ENCODE data around the gene LRPAP1. TPM values are rescaled to one million over a fixed set of nuclear protein-coding genes. Genes with fewer than 3 reads are reported as not detected.
"Not testable (repeated sequence)": the region's sequence is repeated elsewhere in the genome, so short reads cannot be mapped to it uniquely, and the experiment has no call there.

Gene LRPAP1
- total and polyA plus RNA-seq, 8 donors: 31.5 to 92.0 (median 52.8) TPM

GRCh38 chr4:3566701-3567100 is 34.5 kb upstream of the LRPAP1 start:
- H3K27ac ChIP-seq; H3K36me3 ChIP-seq; DNase-seq; intact Hi-C loops (cut with DNase I; ENCODE audit: low total_unique reads); H3K9me3 ChIP-seq; H3K27me3 ChIP-seq; H3K4me3 ChIP-seq; H3K4me1 ChIP-seq: not testable (repeated sequence)
- peak in 1 of 7 experiments; percentile 6 for TF ChIP-seq CTCF (IDR thresholded peaks at IDR 0.05)
- WGBS, 5 donors: 62 to 79% (median 74%) methylated on average over 8 to 12 of the region's 14 CpGs

- DNase-seq: peak in 1 of 2 donors; percentile 62
- intact Hi-C loops (cut with DNase I; ENCODE audit: low total_unique reads); H3K4me1 ChIP-seq; H3K36me3 ChIP-seq; H3K9me3 ChIP-seq; H3K27ac ChIP-seq; H3K27me3 ChIP-seq; H3K4me3 ChIP-seq: not testable (repeated sequence)
- 15 to 33% (median 24%) methylated on average over 8 to 10 of the region's 12 CpGs for WGBS, 5 donors
Measured at GRCh38 chr4:3566301-3566700, 34.1 kb upstream of the LRPAP1 start.

- H3K4me1 ChIP-seq; H3K27me3 ChIP-seq; H3K9me3 ChIP-seq; H3K36me3 ChIP-seq; intact Hi-C loops (cut with DNase I; ENCODE audit: low total_unique reads); DNase-seq; H3K27ac ChIP-seq; H3K4me3 ChIP-seq: not testable (repeated sequence)
- 89 to 96% (median 95%) methylated on average over 17 to 31 of the region's 31 CpGs for WGBS, 5 donors
Measured at GRCh38 chr4:3564948-3565347, 32.7 kb upstream of the LRPAP1 start.

- Histone ChIP-seq H3K4me1 (no peaks in the 10 kb centered on the region), H3K27me3 (peaks cover 0 to 5% (median 0%) of the 10 kb centered on the region in 3 donors), H3K9me3 (no peaks in the 10 kb centered on the region), H3K4me3 (no peak overlapping the region), H3K27ac (no peak overlapping the region), H3K36me3 (no peaks in the 10 kb centered on the region)
- no peak for DNase-seq
- TF ChIP-seq POLR2A (IDR thresholded peaks at IDR 0.05): no peak
- no peak for TF ChIP-seq POLR2AphosphoS5 (IDR thresholded peaks at IDR 0.05)
- TF ChIP-seq CTCF (IDR thresholded peaks at IDR 0.05): no peak
- no peak for TF ChIP-seq EP300 (IDR thresholded peaks at IDR 0.05)
- 86 to 93% (median 92%) methylated on average over 12 to 24 of the region's 24 CpGs for WGBS, 5 donors
- intact Hi-C loops (cut with DNase I; ENCODE audit: low total_unique reads): no loop called here
Measured at GRCh38 chr4:3563403-3563802, 31.2 kb upstream of the LRPAP1 start.

GRCh38 chr4:3562127-3562526 is 29.9 kb upstream of the LRPAP1 start:
- H3K27ac ChIP-seq; H3K4me1 ChIP-seq; intact Hi-C loops (cut with DNase I; ENCODE audit: low total_unique reads); H3K9me3 ChIP-seq; H3K4me3 ChIP-seq; DNase-seq; H3K36me3 ChIP-seq: not testable (repeated sequence)
- 72 to 86% (median 83%) methylated on average over 6 to 7 of the region's 8 CpGs for WGBS, 5 donors
- peaks cover 0 to 17% (median 0%) of the 10 kb centered on the region in 3 donors for H3K27me3 ChIP-seq

GRCh38 chr4:3560465-3560864 is 28.2 kb upstream of the LRPAP1 start:
- intact Hi-C loops (cut with DNase I; ENCODE audit: low total_unique reads); H3K4me3 ChIP-seq; DNase-seq; H3K36me3 ChIP-seq; H3K4me1 ChIP-seq; H3K9me3 ChIP-seq; H3K27ac ChIP-seq: not testable (repeated sequence)
- 78 to 89% (median 85%) methylated on average over 1 of the region's 1 CpG for WGBS, 5 donors
- peaks cover 0 to 27% (median 0%) of the 10 kb centered on the region in 3 donors for H3K27me3 ChIP-seq

GRCh38 chr4:3559381-3560290 is 27.4 kb upstream of the LRPAP1 start:
- H3K27me3 ChIP-seq: peaks cover 0 to 27% (median 0%) of the 10 kb centered on the region in 3 donors
- WGBS, 5 donors: 47 to 67% (median 60%) methylated on average over 7 to 12 of the region's 13 CpGs
- DNase-seq; H3K4me3 ChIP-seq; intact Hi-C loops (cut with DNase I; ENCODE audit: low total_unique reads); H3K36me3 ChIP-seq; H3K4me1 ChIP-seq; H3K9me3 ChIP-seq; H3K27ac ChIP-seq: not testable (repeated sequence)

GRCh38 chr4:3558514-3558836 is 26.3 kb upstream of the LRPAP1 start:
- H3K27me3 ChIP-seq: peaks cover 0 to 27% (median 0%) of the 10 kb centered on the region in 3 donors
- WGBS, 5 donors: 63 to 89% (median 71%) methylated on average over 3 to 7 of the region's 7 CpGs
- H3K9me3 ChIP-seq; intact Hi-C loops (cut with DNase I; ENCODE audit: low total_unique reads); H3K4me3 ChIP-seq; H3K4me1 ChIP-seq; H3K36me3 ChIP-seq; DNase-seq; H3K27ac ChIP-seq: not testable (repeated sequence)

- DNase-seq; H3K27ac ChIP-seq; H3K36me3 ChIP-seq; H3K4me1 ChIP-seq; H3K9me3 ChIP-seq; intact Hi-C loops (cut with DNase I; ENCODE audit: low total_unique reads); H3K4me3 ChIP-seq: not testable (repeated sequence)
- WGBS, 5 donors: 54 to 68% (median 63%) methylated on average over 11 to 17 of the region's 17 CpGs
- H3K27me3 ChIP-seq: peaks cover 0 to 27% (median 0%) of the 10 kb centered on the region in 3 donors
Measured at GRCh38 chr4:3557676-3558513, 25.7 kb upstream of the LRPAP1 start.

All from stomach (tissue), 9 donors.